NT2/D1 (cell line): Measurements from ENCODE around the gene TSPAN1.

ENCODE experiments used
- SUZ12 ChIP-seq: IDR thresholded peaks from 2 replicates; pipeline ENCODE4 v1.6.1; 2011; ENCODE audit not compliant: insufficient read length, insufficient read depth; ENCODE audit errors: extremely low read depth
- YY1 ChIP-seq: IDR thresholded peaks from 2 replicates; pipeline ENCODE4 v1.6.1; 2011; ENCODE audit not compliant: insufficient read length, insufficient read depth
- ZNF274 ChIP-seq: IDR thresholded peaks from 2 replicates; pipeline ENCODE4 v1.6.1; 2011; ENCODE audit warnings: mild to moderate bottlenecking, low read depth, low read length

- TF ChIP-seq ZNF274: no peak
- no peak for TF ChIP-seq YY1
- no peak for TF ChIP-seq SUZ12
These were observed 41.0 kb upstream of the TSPAN1 start for GRCh38 chr1:46133781-46134350.
